Mesothelial cell of epicardium (in vitro differentiated cells): ENCODE measurements around the gene MPST. TPM values are rescaled to one million over a fixed set of nuclear protein-coding genes. Genes with fewer than 3 reads are reported as not detected.

Source experiments
- DNase-seq, 2 experiments: peaks; one replicate each; pipeline ENCODE4 v3.0.0; 2021; ENCODE audit warnings: low spot score in 2 of 2; ENCODE audit not compliant: unreplicated experiment in 2 of 2
- H3K27ac Mint-ChIP-seq: 2 replicates; pipeline ENCODE4 v1.8.0; 2021; ENCODE audit warnings: mixed read lengths
- H3K27me3 Mint-ChIP-seq: 2 replicates; pipeline ENCODE4 v1.8.0; 2021; ENCODE audit warnings: low read depth, mixed read lengths
- H3K36me3 Mint-ChIP-seq: 2 replicates; pipeline ENCODE4 v1.8.0; 2021; ENCODE audit warnings: mixed read lengths
- H3K4me1 Mint-ChIP-seq: 2 replicates; pipeline ENCODE4 v1.8.0; 2021; ENCODE audit warnings: mixed read lengths
- H3K4me3 Mint-ChIP-seq: 2 replicates; pipeline ENCODE4 v1.8.0; 2021; ENCODE audit warnings: mild to moderate bottlenecking, moderate library complexity, mixed read lengths
- H3K9me3 Mint-ChIP-seq: 2 replicates; pipeline ENCODE4 v1.8.0; 2021; ENCODE audit warnings: mixed read lengths
- total RNA-seq: library from RNA; stranded (reverse); gene quantifications from 3 replicates; pipeline ENCODE4 v1.2.1, GENCODE V29; 2021
- TF ChIP-seq, protein P1 (sequence below): fragments of 200-600 bp; sonication (generic); IDR thresholded peaks from one replicate; pipeline ENCODE4 v1.5.0; 2021; ENCODE audit warnings: antibody characterized with exemption; ENCODE audit not compliant: unreplicated experiment

The MPST gene
- total RNA-seq, 1 donor from 2014 or later = 55.8 TPM

DNA sequence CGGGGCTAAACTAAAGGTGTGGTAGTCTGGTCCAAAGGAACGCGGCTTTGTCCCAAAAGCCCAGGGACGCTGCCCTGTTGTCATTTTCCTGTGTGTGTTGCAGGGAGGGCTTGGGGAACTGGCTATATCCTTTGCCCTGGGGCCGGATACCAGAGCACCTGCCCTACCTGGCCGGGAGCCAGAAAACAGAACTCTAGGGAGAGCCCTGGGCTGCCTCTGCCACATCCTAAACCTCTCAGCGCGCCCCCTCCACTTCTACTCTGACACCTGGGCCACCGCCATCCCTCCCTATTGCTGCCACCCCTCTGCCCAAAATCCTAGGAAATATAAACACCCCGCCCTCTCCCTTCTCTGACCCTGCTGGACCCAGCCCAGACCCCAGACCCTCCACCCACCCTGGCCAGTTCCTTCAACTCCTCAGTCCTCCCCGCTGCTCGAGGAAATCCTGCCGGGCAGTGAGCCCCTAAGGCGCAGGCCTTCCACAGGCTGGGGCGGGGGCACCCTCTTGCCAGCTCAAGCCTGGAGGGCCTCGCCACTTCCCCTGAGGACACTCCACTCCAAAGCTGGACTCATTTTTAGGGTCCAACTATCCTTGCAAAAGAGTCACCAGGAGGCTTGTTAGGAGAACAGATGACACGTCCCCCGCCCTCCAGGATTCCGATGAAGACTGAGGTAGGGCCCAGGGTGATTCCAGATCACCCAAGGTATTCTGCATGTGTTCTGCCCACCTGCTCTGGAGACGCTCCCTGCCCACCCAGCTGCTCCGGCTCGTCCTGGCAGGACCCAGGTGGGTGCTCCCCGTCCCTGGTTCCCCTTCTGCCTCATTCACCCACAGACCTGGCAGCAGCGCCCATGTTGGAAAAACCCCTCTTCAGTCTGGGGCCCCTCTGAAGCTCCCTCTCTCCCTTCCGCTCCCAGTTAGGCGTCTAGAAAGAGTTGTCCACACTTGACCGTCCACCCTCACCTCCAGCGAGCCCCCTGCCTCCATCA lies 44.2 kb downstream of the MPST start:
- DNase-seq = no peak
- TF ChIP-seq, protein P1, sequence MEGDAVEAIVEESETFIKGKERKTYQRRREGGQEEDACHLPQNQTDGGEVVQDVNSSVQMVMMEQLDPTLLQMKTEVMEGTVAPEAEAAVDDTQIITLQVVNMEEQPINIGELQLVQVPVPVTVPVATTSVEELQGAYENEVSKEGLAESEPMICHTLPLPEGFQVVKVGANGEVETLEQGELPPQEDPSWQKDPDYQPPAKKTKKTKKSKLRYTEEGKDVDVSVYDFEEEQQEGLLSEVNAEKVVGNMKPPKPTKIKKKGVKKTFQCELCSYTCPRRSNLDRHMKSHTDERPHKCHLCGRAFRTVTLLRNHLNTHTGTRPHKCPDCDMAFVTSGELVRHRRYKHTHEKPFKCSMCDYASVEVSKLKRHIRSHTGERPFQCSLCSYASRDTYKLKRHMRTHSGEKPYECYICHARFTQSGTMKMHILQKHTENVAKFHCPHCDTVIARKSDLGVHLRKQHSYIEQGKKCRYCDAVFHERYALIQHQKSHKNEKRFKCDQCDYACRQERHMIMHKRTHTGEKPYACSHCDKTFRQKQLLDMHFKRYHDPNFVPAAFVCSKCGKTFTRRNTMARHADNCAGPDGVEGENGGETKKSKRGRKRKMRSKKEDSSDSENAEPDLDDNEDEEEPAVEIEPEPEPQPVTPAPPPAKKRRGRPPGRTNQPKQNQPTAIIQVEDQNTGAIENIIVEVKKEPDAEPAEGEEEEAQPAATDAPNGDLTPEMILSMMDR = no peak
- no peak overlapping the region for H3K4me3 Mint-ChIP-seq
- H3K4me1 Mint-ChIP-seq = peaks cover 10% of the 10 kb centered on the region
- no peaks in the 10 kb centered on the region for H3K9me3 Mint-ChIP-seq
- H3K36me3 Mint-ChIP-seq = no peaks in the 10 kb centered on the region
- H3K27me3 Mint-ChIP-seq = peaks cover 24% of the 10 kb centered on the region
- no peak overlapping the region for H3K27ac Mint-ChIP-seq

DNA sequence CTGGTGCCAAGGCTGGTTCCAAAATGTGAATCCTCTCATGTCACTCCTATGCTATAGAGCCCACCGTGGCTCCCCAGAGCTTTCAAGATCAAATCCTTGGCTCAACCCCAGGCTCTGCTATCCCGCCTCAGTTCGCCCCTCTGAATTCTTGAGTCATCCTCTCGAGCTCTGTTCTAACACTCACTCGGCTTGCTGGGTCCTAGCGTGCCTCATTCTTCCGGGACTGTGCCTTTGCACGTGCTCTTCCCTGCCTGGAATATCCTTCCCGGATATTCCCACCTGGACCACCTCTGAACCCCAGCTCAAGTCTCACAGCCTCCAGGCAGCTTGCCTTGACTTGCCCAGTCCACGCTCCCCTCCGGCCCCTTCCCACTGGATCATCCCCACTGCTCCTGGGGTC lies 45.0 kb downstream of the MPST start:
- TF ChIP-seq, protein P1 = no peak
- peaks cover 28% of the 10 kb centered on the region for H3K27me3 Mint-ChIP-seq
- peaks cover 10% of the 10 kb centered on the region for H3K4me1 Mint-ChIP-seq
- no peak overlapping the region for H3K4me3 Mint-ChIP-seq
- no peaks in the 10 kb centered on the region for H3K9me3 Mint-ChIP-seq
- H3K36me3 Mint-ChIP-seq = no peaks in the 10 kb centered on the region
- no peak for DNase-seq
- no peak overlapping the region for H3K27ac Mint-ChIP-seq

DNA sequence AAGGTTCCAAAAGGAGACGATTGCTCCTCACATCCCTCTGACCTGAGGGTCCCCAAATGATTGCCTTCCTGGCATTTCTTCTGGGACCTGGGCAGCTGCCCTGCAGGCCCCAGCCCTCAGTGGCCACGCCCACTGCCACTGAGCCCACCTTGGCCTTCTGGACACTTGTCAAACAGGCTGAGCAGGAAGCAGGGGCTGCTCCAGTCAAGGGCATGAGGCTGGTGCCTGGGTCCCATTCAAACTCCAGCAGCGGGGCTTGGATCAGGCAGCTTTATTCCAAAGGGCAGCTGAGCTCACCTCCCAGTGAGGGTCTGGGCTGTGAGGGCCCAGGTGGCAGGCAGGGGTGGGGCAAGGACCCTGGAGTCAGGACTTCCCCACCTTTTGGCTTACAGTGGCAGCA lies 45.6 kb downstream of the MPST start:
- H3K27ac Mint-ChIP-seq = no peak overlapping the region
- TF ChIP-seq, protein P1 = no peak
- peaks cover 28% of the 10 kb centered on the region for H3K27me3 Mint-ChIP-seq
- no peaks in the 10 kb centered on the region for H3K36me3 Mint-ChIP-seq
- peaks cover 10% of the 10 kb centered on the region for H3K4me1 Mint-ChIP-seq
- no peak for DNase-seq
- no peak overlapping the region for H3K4me3 Mint-ChIP-seq
- no peaks in the 10 kb centered on the region for H3K9me3 Mint-ChIP-seq

- no peaks in the 10 kb centered on the region for H3K36me3 Mint-ChIP-seq
- peaks cover 28% of the 10 kb centered on the region for H3K27me3 Mint-ChIP-seq
- peaks cover 10% of the 10 kb centered on the region for H3K4me1 Mint-ChIP-seq
- no peaks in the 10 kb centered on the region for H3K9me3 Mint-ChIP-seq
- TF ChIP-seq, protein P1 = no peak
- H3K4me3 Mint-ChIP-seq = no peak overlapping the region
- DNase-seq = no peak
- H3K27ac Mint-ChIP-seq = no peak overlapping the region
Observed at GRCh38 chr22:37065961-37066360, 46.4 kb downstream of the MPST start.

- no peaks in the 10 kb centered on the region for H3K36me3 Mint-ChIP-seq
- no peaks in the 10 kb centered on the region for H3K9me3 Mint-ChIP-seq
- H3K4me1 Mint-ChIP-seq = peaks cover 10% of the 10 kb centered on the region
- H3K27ac Mint-ChIP-seq = no peak overlapping the region
- no peak overlapping the region for H3K4me3 Mint-ChIP-seq
- peaks cover 28% of the 10 kb centered on the region for H3K27me3 Mint-ChIP-seq
- TF ChIP-seq, protein P1 = no peak
- no peak for DNase-seq
Observed at GRCh38 chr22:37067428-37067827, 47.9 kb downstream of the MPST start.
